Measurements from ENCODE around the gene SSB.

SSB gene

GRCh38 chr2:169815849-169816248, 17.2 kb downstream of the SSB start:
- TF ChIP-seq GATA2 (IDR thresholded peaks at IDR 0.05; ENCODE audit: low read depth, low read length) (no peak), GATA3 (IDR thresholded peaks at IDR 0.05; ENCODE audit: low read depth, low read length) (no peak)

DNA sequence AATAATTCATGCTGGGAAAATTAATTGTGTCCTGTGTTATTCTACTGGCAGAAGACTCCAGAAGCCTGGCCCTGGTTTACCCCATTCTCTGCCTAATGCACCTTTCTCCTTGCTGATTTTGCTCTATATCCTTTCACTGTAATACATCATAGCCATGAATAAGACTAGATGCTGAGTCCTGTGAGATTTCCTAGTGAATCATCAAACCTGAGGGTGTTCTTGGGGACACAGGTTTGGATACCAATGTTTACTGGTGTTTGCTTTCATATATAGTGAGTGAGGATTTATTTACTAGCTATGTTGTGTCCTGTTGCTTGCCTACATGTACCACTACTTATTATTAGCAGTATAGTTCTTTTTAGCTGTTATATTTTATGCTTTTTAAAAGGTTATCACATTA, 19.6 kb downstream of the SSB start:
- TF ChIP-seq GATA3 (IDR thresholded peaks at IDR 0.05; ENCODE audit: low read depth, low read length) (no peak), GATA2 (IDR thresholded peaks at IDR 0.05; ENCODE audit: low read depth, low read length) (no peak)

GRCh38 chr2:169819106-169819505, 20.4 kb downstream of the SSB start:
- no peak for TF ChIP-seq GATA3 (IDR thresholded peaks at IDR 0.05; ENCODE audit: low read depth, low read length)
- no peak for TF ChIP-seq GATA2 (IDR thresholded peaks at IDR 0.05; ENCODE audit: low read depth, low read length)

- TF ChIP-seq GATA2 (IDR thresholded peaks at IDR 0.05; ENCODE audit: low read depth, low read length) (no peak), GATA3 (IDR thresholded peaks at IDR 0.05; ENCODE audit: low read depth, low read length) (no peak)
Measured at GRCh38 chr2:169822036-169822435, 23.4 kb downstream of the SSB start.

- TF ChIP-seq GATA2 (IDR thresholded peaks at IDR 0.05; ENCODE audit: low read depth, low read length) (no peak), GATA3 (IDR thresholded peaks at IDR 0.05; ENCODE audit: low read depth, low read length) (no peak)
Measured at GRCh38 chr2:169822785-169823392, 24.2 kb downstream of the SSB start.

DNA sequence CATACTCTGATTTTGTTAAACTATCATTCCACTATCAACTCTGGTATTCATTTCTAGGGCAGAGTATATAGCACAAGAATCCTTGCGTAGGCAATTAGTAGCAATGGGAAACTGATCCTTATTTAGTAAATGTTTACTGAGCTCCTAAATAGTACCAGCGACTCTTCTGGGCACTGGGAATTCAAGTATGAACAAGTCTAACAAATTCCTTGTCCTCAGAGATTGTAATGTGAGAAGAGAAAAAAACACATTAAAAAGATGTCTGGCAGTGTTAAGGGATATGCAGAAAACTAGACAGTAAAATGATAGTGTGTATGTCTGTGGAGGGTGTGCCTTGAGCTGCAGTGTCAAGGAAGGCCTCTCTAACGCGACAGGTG, 25.3 kb downstream of the SSB start:
- no peak for TF ChIP-seq GATA2 (IDR thresholded peaks at IDR 0.05; ENCODE audit: low read depth, low read length)
- TF ChIP-seq GATA3 (IDR thresholded peaks at IDR 0.05; ENCODE audit: low read depth, low read length), result no peak

DNA sequence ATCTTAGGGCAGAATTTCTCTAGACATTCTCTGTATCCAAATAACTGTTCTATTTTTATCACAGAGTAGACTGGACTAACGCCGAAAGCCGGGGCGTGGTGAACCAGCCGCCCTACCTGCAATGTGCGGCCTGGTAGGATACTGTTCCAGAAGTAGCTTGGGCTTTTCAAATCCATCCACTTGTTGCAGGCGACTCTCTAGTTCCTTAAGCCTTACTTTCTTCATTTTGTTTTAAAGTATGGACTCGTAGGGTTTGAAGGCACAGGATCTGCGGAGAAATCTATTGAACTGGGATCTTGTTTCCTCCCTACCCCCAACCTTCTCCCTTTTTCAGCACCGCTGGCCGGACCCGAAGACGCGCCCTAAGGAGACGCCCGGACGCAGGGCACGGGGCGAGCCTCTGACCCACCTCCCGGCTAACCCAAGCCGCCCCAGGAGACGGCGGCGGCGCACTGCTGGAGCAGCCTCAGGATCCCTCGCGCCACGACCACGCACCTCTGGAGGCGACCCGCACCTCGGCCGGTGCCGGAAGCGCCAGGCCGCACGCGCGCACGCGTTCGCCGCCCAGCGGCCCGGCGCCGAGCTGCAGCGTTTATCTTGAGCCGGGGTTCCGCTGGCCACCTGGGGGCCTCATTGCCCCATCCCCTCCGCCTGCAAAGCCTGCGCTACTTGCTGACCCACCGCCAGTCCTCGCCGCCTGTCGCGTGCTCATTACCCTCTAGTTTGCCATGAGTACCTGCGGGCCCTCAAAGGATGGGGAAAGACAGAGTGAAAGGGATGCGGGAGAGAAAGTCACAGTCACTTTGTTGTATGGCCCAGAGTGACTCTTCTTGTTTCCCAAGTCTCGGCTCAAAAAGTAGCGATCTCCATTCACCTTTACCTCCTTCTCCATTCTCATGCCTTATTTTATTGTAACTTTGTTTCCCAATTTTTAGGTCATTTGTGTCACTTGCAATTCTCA, 26.0 kb downstream of the SSB start, which contains the start of gene METTL5:
Gene METTL5 (minus strand): TSS at position 533 of the 961 bp plus-strand sequence. CDS start 308 bp downstream, at position 225.
- TF ChIP-seq GATA3 (IDR thresholded peaks at IDR 0.05; ENCODE audit: low read depth, low read length), result no peak
- TF ChIP-seq GATA2 (IDR thresholded peaks at IDR 0.05; ENCODE audit: low read depth, low read length), result no peak

- TF ChIP-seq GATA3 (IDR thresholded peaks at IDR 0.05; ENCODE audit: low read depth, low read length), result no peak
- no peak for TF ChIP-seq GATA2 (IDR thresholded peaks at IDR 0.05; ENCODE audit: low read depth, low read length)
Measured at GRCh38 chr2:169827272-169828140, 28.8 kb downstream of the SSB start, which contains the start of gene UBR3. Gene UBR3 (plus strand): TSS chr2:169827454. CDS start chr2:169827508, 54 bp downstream.

- TF ChIP-seq GATA3 (IDR thresholded peaks at IDR 0.05; ENCODE audit: low read depth, low read length) (no peak), GATA2 (IDR thresholded peaks at IDR 0.05; ENCODE audit: low read depth, low read length) (no peak)
Measured at GRCh38 chr2:169828141-169828811, 29.6 kb downstream of the SSB start.

DNA sequence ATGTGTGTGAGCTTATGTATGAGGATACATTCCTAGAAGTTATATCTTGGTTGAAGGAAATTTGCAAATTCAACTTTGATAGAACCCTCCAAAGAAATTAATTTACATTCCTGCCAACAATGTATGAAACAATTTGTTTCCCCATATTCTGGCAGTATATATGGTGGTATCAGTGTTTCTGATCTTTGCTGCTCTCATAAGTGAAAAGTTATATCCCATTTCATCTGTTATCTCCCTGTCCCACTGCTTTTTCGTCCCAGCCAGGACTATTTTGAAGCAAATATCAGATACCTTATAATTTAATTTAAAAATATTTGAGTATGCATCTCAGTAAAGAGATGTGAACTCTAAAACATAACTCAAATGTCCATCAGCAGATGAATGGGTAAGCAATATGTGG, 35.7 kb downstream of the SSB start:
- TF ChIP-seq GATA3 (IDR thresholded peaks at IDR 0.05; ENCODE audit: low read depth, low read length) (peak; percentile 76), GATA2 (IDR thresholded peaks at IDR 0.05; ENCODE audit: low read depth, low read length) (peak; percentile 58; the same call in 1 of the 2 replicates)

GRCh38 chr2:169838743-169839489, 40.2 kb downstream of the SSB start:
- no peak for TF ChIP-seq GATA3 (IDR thresholded peaks at IDR 0.05; ENCODE audit: low read depth, low read length)
- no peak for TF ChIP-seq GATA2 (IDR thresholded peaks at IDR 0.05; ENCODE audit: low read depth, low read length)

- TF ChIP-seq GATA2 (IDR thresholded peaks at IDR 0.05; ENCODE audit: low read depth, low read length) (no peak), GATA3 (IDR thresholded peaks at IDR 0.05; ENCODE audit: low read depth, low read length) (no peak)
Measured at GRCh38 chr2:169839954-169840746, 41.5 kb downstream of the SSB start.

Data from SH-SY5Y (cell line).